Stimulated activated CD8-positive, alpha-beta memory T cell treated with anti-CD3 and anti-CD28 coated beads, Interleukin-4, amount 100 ng/mL, for 24 hours (primary cell): ENCODE measurements around the gene HSFX2.
"Not testable (repeated sequence)": the region's sequence is repeated elsewhere in the genome, so short reads cannot be mapped to it uniquely, and the experiment has no call there.

Experiments
- DNase-seq: peaks from one replicate; pipeline ENCODE4 v3.0.0-alpha.2; 2020; ENCODE audit warnings: low read depth

HSFX2 gene

DNA sequence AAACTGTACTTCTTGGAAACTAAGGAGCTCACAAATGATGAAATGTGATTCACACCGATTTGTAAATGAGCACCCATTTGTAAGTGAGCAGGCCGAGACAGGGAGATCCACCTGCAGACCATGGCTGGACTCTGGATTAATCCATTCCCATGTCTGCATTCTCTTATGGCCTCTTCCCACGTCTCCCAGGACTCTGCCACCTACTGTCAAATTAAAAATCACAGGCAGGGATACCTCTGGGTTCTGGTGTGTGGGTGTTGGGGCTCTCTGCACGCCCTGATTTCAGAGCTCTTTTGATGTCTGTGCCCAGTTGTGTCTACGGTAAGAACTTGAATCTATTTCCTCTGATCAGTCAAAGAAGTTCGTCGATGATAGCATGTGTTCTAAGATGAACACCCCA, 4.1 kb downstream of the HSFX2 start:
- not testable (repeated sequence) for DNase-seq

DNA sequence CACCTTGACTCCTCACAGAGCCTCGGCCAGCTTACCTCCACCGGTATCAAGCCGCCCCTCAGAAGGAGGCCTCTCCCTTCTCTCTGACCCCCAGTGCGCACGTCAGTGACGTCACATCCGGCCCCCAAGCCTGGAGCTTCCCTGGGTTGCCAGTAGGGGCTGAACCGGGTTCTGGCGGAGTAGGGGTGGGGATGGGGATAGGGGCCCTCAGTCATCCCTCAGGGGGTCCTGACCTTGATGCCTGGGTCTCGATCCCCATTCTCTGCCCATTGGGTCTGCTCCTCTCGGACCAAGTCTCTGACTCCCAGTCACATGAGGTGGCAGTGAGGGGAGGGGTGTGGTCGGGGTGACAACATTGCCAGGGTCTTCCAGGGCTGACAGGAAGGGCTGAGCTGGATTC, 7.8 kb downstream of the HSFX2 start, which contains the start of gene MAGEA9B:
MAGEA9B (minus strand) TSS at position 101 of the 400 bp plus-strand sequence. CDS start 4,280 bp downstream, outside the sequence.
- DNase-seq = not testable (repeated sequence)

- not testable (repeated sequence) for DNase-seq
Observed at GRCh38 chrX:149585631-149586030, 9.5 kb downstream of the HSFX2 start.

GRCh38 chrX:149573456-149573855, 21.7 kb downstream of the HSFX2 start:
- not testable (repeated sequence) for DNase-seq

DNA sequence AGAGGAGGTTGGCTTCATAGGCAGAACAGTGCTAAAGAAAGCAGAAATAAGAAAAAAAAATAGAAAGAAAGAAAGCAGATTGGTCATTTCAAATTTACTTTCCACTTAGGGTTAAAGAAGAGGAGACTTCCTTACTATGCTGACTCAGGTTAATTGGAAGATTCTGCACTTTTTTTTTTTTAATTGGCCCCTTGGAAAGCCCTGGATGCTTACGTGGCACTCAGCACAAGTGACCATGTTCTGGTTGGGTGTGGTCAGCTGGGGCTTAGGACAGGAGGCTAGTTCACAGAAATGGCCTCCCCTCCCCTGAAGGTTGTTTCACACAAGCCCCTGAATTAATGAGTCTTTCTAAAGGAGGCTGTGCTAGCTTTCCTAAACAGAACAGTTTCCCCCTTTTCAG, 22.4 kb downstream of the HSFX2 start:
- no peak for DNase-seq

- DNase-seq = no peak
Observed at GRCh38 chrX:149571770-149572169, 23.3 kb downstream of the HSFX2 start.

DNA sequence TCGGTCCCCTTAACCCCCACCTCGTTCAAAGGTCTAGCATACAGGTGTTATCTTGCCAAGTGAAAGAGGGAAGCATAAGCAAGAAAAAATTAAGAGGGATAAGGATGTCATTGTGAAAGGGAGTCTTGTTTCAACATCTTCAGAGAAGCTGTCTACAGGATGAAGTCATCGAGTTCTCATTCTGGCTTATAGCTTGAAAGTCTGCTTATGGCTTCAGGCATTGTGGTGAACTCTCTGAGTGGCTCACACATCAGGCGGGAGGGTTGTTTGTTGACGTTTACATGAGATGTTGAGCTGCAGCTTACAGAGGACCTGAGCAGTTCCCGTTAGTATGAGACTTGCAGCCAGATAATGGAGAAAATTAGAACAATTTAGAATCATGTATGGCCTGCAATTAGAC, 24.4 kb downstream of the HSFX2 start:
- no peak for DNase-seq

DNA sequence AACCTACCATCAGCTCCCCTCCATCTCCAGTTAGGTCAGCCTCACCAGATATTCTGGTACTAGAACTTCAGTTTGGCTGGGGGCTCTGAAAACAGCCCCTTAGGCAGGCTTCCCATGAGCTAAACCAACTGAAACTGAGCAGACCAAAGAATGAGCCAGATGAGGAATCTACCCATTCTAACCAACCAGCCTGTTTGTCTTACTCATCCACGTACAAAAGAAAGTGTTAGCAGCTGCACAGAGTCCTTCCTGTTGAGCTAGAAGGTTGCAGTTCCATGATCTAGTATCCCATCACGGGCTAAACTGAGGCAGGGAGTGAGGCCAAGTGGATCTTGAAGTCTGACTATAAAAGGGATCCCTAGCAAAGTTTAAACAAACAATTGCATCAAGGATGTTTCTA, 25.3 kb downstream of the HSFX2 start:
- no peak for DNase-seq

DNA sequence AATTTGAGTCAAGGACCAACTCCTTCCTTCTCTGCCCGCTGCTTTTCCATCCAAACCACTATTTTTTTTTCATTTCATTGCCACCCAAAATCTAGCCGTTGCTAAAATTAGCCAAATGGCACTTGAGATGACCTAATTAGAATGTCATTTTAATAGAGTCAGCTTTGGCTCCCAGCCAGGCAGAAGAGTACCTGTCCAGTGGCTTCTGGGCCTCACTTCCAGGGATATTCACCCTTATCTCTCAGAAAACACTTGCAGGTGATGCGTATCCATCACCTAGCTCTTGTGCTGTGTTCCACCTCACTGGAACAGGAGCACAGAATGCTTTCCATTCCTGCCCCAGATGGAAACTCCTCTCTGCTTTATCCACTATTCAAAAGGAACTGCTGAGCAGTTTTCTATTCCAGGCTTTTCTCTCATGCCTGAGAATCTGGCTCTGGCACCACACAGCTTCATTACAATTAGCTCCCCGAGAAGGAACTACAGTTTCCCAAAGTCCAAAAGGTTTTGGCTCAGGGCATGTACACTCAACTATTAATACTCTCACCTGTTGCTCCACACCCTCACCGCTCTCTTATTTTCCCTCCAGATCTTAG, 26.3 kb downstream of the HSFX2 start:
- no peak for DNase-seq

DNA sequence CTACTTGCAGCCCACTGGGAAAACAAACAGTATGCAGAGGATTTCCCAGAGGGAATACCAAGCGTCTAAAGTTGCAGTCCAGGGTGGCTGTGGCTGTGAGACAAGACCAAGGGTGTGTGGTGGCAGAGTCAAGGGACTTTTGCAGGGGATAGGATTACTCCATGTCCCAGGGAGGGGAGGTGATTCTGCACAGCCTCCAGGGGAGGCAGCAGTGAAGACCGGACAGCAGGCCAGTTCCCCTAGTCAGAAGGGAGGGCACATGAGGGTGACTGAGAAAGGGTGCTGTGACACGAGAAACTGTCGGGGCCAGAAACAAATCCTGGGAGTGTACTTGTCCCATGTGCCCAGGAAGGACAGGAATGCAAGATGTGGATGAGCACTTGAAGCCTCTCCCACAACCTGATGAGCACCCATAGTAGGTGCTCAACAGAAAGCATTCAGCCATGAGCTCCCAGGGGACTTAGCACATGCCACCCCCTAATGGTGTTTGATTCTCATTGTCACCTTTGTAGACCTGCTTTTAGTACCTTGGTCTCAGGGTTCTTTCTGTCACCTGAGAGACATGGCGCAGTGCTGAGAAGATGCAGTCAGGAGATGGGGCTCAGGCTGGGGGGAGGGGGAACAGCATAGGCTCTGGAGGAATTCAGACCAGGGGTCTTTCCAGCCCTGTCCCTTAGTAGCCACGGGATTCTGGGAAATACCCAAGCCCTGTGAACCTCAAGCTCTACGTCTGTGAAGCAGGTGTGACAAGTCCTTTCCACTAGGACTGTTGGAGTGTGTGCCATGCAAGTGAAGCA, 27.3 kb downstream of the HSFX2 start:
- DNase-seq = no peak

GRCh38 chrX:149563359-149563758, 31.8 kb downstream of the HSFX2 start:
- no peak for DNase-seq

DNA sequence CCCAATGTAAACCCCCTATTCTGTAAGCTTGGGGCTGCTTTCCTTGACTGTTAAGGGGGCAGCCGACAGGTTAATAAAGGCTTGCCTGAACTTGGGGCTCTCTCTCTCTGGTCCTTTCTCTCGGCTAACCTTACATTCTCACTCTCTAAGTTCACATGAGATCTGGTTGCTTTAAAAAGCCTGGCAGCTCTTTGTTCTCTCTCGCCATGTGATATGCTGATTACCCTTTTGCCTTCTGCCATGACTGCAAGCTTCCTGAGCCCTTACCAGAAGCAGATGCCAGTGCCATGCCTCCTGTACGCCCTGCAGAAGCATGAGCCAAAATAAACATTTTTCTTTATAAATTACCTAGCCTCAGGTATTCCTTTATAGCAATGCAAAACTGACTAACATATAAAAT, 39.9 kb downstream of the HSFX2 start:
- not testable (repeated sequence) for DNase-seq

DNA sequence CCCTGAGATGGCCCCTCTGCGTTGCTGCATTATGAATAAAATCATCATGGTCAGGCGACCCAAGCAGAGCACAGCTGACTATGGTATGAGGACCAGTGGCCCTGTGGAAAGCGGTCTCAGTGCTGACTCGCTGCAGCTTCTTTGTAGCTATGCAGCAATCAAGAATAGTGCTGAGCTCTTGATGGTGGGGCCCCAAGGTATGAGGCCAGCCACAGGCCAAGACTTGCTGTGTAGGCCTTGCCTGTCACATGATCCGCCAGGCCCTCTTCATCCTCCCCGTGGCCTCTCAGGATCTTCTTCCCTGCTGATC, 43.2 kb downstream of the HSFX2 start:
- DNase-seq = not testable (repeated sequence)

DNA sequence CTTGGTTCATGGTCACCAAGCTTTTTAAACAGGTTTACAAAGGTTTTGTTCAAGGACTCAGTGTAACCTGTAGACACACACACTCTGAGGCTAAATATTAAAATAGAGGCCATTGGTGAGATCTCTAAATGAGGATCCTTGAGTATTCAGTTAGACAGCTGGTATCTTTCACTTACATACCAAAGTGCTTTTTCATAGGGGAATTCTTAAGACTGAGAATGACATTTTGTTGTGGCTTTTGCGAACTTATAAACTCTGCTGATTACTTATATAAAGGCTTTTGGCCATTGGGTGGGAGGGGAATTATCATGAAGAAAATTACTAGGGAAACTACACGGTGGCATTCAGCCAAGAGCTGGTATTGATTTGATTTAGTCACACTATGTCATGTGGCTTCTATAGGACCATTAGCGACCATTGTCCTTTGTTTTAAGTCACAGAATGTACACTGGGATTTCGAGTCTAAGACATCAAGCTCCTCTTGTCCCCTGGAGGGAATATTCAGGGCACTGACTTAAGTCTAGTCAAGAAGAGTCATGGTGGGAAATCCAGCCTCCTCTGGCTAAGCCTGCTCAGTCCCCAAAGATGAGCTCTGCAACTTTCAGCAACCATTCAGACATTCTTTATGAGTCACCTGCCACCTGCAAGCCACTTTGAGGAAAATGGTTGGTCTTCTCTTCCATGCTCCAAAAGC, 43.7 kb downstream of the HSFX2 start:
- DNase-seq = not testable (repeated sequence)

DNA sequence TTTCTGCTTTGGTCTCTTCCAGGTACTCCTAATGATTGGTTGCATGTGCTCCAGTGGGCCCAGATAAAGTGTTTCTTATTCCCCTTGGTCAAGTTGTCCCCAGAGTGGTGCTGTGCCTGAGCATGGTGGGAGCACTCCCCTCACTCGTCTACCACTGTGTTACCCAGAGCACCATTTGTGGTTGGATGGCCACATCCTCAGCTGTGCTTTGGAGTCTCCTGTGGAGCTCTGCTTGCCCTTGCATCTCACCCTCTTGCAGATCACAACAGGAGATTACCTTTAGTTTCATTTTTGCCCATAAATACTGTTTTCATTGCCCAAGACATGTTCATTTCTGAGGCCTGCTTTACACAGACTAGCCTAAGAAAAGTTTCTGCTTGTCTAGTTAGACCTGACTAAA, 44.7 kb downstream of the HSFX2 start:
- not testable (repeated sequence) for DNase-seq

GRCh38 chrX:149549701-149550100, 45.4 kb downstream of the HSFX2 start, which contains the start of gene HSFX3:
TSS of gene HSFX3 (minus strand) at chrX:149549924. CDS start at chrX:149549852, 72 bp downstream.
- DNase-seq = not testable (repeated sequence)

- not testable (repeated sequence) for DNase-seq
Observed at GRCh38 chrX:149547782-149548181, 47.3 kb downstream of the HSFX2 start.

DNA sequence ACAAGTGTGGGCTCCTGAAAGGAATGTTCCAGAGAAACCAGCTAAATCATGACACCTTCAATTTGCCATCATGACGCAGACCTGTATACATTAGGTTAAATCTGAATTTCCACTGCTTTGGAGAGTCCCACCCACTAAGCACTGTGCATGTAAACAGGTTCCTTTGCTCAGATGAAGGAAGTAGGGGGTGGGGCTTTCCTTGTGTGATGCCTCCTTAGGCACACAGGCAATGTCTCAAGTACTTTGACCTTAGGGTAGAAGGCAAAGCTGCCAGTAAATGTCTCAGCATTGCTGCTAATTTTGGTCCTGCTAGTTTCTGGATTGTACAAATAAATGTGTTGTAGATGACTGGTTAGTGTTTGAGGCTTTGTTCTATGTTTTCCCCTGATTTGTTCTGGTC, 48.2 kb downstream of the HSFX2 start:
- not testable (repeated sequence) for DNase-seq

DNA sequence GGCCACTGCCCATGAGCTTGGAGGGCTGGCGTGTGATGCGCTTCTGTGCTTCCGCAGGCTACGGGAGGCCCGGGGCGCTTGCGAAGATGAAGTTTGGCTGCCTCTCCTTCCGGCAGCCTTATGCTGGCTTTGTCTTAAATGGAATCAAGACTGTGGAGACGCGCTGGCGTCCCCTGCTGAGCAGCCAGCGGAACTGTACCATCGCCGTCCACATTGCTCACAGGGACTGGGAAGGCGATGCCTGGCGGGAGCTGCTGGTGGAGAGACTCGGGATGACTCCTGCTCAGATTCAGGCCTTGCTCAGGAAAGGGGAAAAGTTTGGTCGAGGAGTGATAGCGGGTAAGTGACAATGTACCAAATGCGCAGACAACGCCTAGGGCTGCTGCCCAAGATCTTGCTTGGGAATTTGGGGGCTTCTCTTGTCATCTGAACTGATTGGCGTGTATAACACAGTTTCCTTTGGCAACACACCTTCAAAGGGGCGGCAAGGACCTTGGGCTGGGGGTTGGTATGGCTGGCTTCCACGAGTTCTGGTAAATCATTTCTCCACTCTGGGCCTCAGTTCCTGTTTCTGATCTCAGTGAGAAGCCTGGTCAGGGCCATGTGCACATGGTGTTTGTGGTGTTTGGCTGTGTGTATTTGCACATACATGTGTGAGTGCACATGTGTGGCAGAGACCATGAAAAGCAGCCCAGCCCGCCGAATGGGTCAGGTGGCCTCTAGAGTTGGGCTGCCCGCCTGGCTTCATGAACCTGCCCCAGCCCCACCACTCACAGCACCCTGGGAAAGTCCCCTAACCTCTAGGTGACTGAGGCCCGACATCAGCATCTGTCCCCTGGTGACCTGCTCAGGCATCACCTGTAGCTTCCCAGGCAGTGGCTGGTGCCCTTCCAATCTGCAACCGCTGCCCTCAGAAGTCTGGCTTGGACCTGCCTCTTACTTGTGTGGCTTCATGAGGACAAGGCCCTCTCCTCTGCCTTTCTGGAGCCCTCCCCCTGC, 49.3 kb downstream of the HSFX2 start:
- not testable (repeated sequence) for DNase-seq
